H9 (cell line): ENCODE data around the gene CLCNKB. TPM values are rescaled to one million over a fixed set of nuclear protein-coding genes. Genes with fewer than 3 reads are reported as not detected.

ENCODE experiments used
- DNase-seq: peaks from one replicate; pipeline ENCODE4 v3.0.0-alpha.2; 2017
- H2AFZ ChIP-seq: one replicate; pipeline ENCODE4 v1.6.1; 2013; ENCODE audit warnings: mild to moderate bottlenecking, low read length, control low read depth, moderate library complexity
- H2AK5ac ChIP-seq: 2 replicates; pipeline ENCODE4 v1.6.1; 2013; ENCODE audit warnings: low read length, control low read depth, mixed read lengths; ENCODE audit not compliant: insufficient read length
- H2BK120ac ChIP-seq: one replicate; pipeline ENCODE4 v1.6.1; 2013; ENCODE audit warnings: low read depth, mild to moderate bottlenecking, low read length, control low read depth, inconsistent platforms; ENCODE audit not compliant: poor library complexity, severe bottlenecking
- H2BK12ac ChIP-seq: 2 replicates; pipeline ENCODE4 v1.6.1; 2013; ENCODE audit warnings: low read length, control low read depth, mixed read lengths, low read depth; ENCODE audit not compliant: insufficient read length
- H2BK15ac ChIP-seq: 2 replicates; pipeline ENCODE4 v1.6.1; 2013; ENCODE audit warnings: low read depth, low read length, control low read depth
- H2BK20ac ChIP-seq: one replicate; pipeline ENCODE4 v1.6.1; 2013; ENCODE audit warnings: low read depth, mild to moderate bottlenecking, low read length, control low read depth, inconsistent platforms; ENCODE audit not compliant: poor library complexity, severe bottlenecking
- H2BK5ac ChIP-seq: 2 replicates; pipeline ENCODE4 v1.6.1; 2013; ENCODE audit warnings: low read length, control low read depth, mixed read lengths; ENCODE audit not compliant: insufficient read length
- H3K14ac ChIP-seq: 2 replicates; pipeline ENCODE4 v1.6.1; 2013; ENCODE audit warnings: low read length, control low read depth; ENCODE audit not compliant: insufficient read depth
- H3K18ac ChIP-seq: 2 replicates; pipeline ENCODE4 v1.6.1; 2013; ENCODE audit warnings: low read depth, mild to moderate bottlenecking, mixed read lengths, low read length, control low read depth; ENCODE audit not compliant: insufficient read length
- H3K23ac ChIP-seq: 2 replicates; pipeline ENCODE4 v1.6.1; 2013; ENCODE audit warnings: low read length, control low read depth, mixed read lengths, low read depth; ENCODE audit not compliant: insufficient read length
- H3K23me2 ChIP-seq: 2 replicates; pipeline ENCODE4 v1.6.1; 2013; ENCODE audit warnings: low read depth, mild to moderate bottlenecking, mixed read lengths, low read length, control low read depth; ENCODE audit not compliant: insufficient read length, poor library complexity, severe bottlenecking
- H3K27ac ChIP-seq: 2 replicates; pipeline ENCODE4 v1.5.1; 2013; ENCODE audit warnings: low read length, control low read depth, mixed read lengths, low read depth; ENCODE audit not compliant: insufficient read length
- H3K27me3 ChIP-seq: 2 replicates; pipeline ENCODE4 v1.6.1; 2013; ENCODE audit warnings: low read length, control low read depth, inconsistent platforms; ENCODE audit not compliant: insufficient read depth
- H3K4ac ChIP-seq: 2 replicates; pipeline ENCODE4 v1.6.1; 2013; ENCODE audit warnings: low read depth, mild to moderate bottlenecking, control low read depth, inconsistent platforms, low read length, moderate library complexity
- H3K4me1 ChIP-seq: 2 replicates; pipeline ENCODE4 v1.6.1; 2013; ENCODE audit warnings: low read length, control low read depth, inconsistent platforms; ENCODE audit not compliant: insufficient read depth
- H3K4me2 ChIP-seq: 2 replicates; pipeline ENCODE4 v1.6.1; 2013; ENCODE audit warnings: low read length, control low read depth, mixed read lengths; ENCODE audit not compliant: insufficient read length, insufficient read depth
- H3K56ac ChIP-seq: 2 replicates; pipeline ENCODE4 v1.6.1; 2013; ENCODE audit warnings: low read depth, mild to moderate bottlenecking, mixed read lengths, low read length, control low read depth; ENCODE audit not compliant: insufficient read length
- H3K79me1 ChIP-seq: 2 replicates; pipeline ENCODE4 v1.6.1; 2013; ENCODE audit warnings: low read depth, mild to moderate bottlenecking, moderate library complexity, low read length, control low read depth, inconsistent platforms; ENCODE audit not compliant: insufficient read depth, poor library complexity, severe bottlenecking
- H3K79me2 ChIP-seq: 2 replicates; pipeline ENCODE4 v1.6.1; 2013; ENCODE audit warnings: low read length, control low read depth, inconsistent platforms; ENCODE audit not compliant: insufficient read depth
- H3K9ac ChIP-seq: 2 replicates; pipeline ENCODE4 v1.6.1; 2013; ENCODE audit warnings: low read length, control low read depth, mixed read lengths; ENCODE audit not compliant: insufficient read length; ENCODE audit errors: extremely low read depth
- H3K9me3 ChIP-seq: one replicate; pipeline ENCODE4 v1.6.1; 2013; ENCODE audit warnings: low read depth, low read length, inconsistent platforms; ENCODE audit not compliant: control insufficient read depth
- H3T11ph ChIP-seq: one replicate; pipeline ENCODE4 v1.6.1; 2013; ENCODE audit warnings: mild to moderate bottlenecking, low read length, control low read depth, inconsistent platforms
- H4K20me1 ChIP-seq: one replicate; pipeline ENCODE4 v1.6.1; 2013; ENCODE audit not compliant: control insufficient read depth, insufficient read length, insufficient read depth
- H4K5ac ChIP-seq: 2 replicates; pipeline ENCODE4 v1.6.1; 2013; ENCODE audit warnings: low read depth, mild to moderate bottlenecking, mixed read lengths, low read length, control low read depth; ENCODE audit not compliant: insufficient read length
- H4K8ac ChIP-seq: replicated peaks from 2 replicates; pipeline ENCODE4 v1.6.1; 2013; ENCODE audit warnings: low read length, control low read depth, mixed read lengths, low read depth; ENCODE audit not compliant: insufficient read length
- H4K91ac ChIP-seq: 2 replicates; pipeline ENCODE4 v1.6.1; 2013; ENCODE audit warnings: low read depth, mild to moderate bottlenecking, moderate library complexity, mixed read lengths, low read length, control low read depth; ENCODE audit not compliant: insufficient read length
- H3K27ac Mint-ChIP-seq, 3 experiments: 2 replicates in 2 of 3; 3 replicates in 1 of 3; pipeline ENCODE4 v1.8.0; 2020 to 2021; ENCODE audit warnings: mixed read lengths in 3 of 3, mild to moderate bottlenecking in 1 of 3, moderate library complexity in 1 of 3
- H3K27me3 Mint-ChIP-seq: 2 replicates; pipeline ENCODE4 v1.8.0; 2021; ENCODE audit warnings: low read depth, mild to moderate bottlenecking, moderate library complexity, mixed read lengths
- H3K36me3 Mint-ChIP-seq, 3 experiments: 2 replicates in 2 of 3; 3 replicates in 1 of 3; pipeline ENCODE4 v1.8.0; 2020 to 2021; ENCODE audit warnings: low read depth in 3 of 3, mixed read lengths in 3 of 3; ENCODE audit not compliant: insufficient read depth in 1 of 3
- H3K4me1 Mint-ChIP-seq, 2 experiments: 2 replicates each; pipeline ENCODE4 v1.8.0; 2020; ENCODE audit warnings: mixed read lengths in 2 of 2
- H3K4me3 Mint-ChIP-seq, 2 experiments: 2 replicates in 1 of 2; 3 replicates in 1 of 2; pipeline ENCODE4 v1.8.0; 2020 to 2021; ENCODE audit warnings: mild to moderate bottlenecking in 2 of 2, mixed read lengths in 2 of 2, moderate library complexity in 1 of 2
- H3K9me3 Mint-ChIP-seq, 2 experiments: 2 replicates in 1 of 2; 3 replicates in 1 of 2; pipeline ENCODE4 v1.8.0; 2020; ENCODE audit warnings: mild to moderate bottlenecking in 2 of 2, mixed read lengths in 2 of 2, moderate library complexity in 1 of 2
- CTCF ChIP-seq: fragments of 200-600 bp; sonication (generic); conservative IDR thresholded peaks from 3 replicates; pipeline ENCODE4 v1.8.0; 2021; ENCODE audit warnings: antibody characterized with exemption, mild to moderate bottlenecking
- WGBS: extraction: QIAGEN DNeasy Blood & Tissue Kit; methylation state at CpG from one replicate; pipeline ENCODE4 v1.1.7; 2013; ENCODE audit warnings: missing lambda C conversion rate, low lambda C conversion rate, mixed read lengths; ENCODE audit not compliant: insufficient read length; ENCODE audit errors: extremely low coverage; 5-methylcytosine and 5-hydroxymethylcytosine counted together
- total RNA-seq: library from RNA; stranded (reverse); gene quantifications from 2 replicates; pipeline ENCODE4 v1.2.1, GENCODE V29; 2021

The CLCNKB gene
- total RNA-seq, 1 experiment from 2014 or later: 1.7 TPM

DNA sequence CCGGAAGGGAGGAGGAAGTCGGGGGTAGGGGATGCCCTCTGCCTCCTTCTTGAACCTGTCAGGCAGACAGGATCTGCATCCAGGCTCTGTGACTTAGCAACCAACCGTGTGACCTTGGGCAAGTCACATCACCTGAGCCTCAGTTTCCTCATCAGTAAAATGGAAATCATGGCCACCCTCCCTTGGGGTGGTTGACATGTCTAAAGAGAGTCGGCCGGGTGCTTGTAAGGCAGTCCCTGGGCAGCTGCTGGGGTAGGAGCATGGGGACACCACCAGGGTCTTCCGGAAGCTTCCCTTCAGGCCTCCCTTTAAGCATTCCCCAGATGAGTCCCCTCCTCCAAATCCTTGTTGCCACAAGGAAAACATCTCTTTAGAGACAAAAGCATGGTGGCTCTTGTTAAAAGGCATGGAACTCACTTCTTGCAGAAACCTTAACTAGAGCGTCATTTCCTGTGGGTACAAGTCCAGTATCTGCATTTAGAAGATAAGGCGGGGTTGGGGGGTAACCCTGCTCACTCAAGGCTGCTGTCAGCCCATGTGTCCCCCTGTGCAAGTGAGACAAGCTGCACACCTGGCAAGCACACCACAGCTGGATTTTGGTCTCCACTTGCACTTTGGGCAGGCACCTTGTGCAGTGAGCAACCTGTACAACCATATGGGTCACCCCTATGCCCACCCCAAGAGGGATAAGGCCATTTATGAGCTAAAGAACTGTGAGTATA, 10.4 kb downstream of the CLCNKB start:
- Histone ChIP-seq H2BK15ac (no peak overlapping the region), H3K27me3 (no peaks in the 10 kb centered on the region), H3K79me2 (no peaks in the 10 kb centered on the region), H3K9me3 (no peaks in the 10 kb centered on the region), H2AK5ac (no peak overlapping the region), H2BK12ac (no peak overlapping the region), H4K20me1 (no peaks in the 10 kb centered on the region), H3K14ac (no peak overlapping the region), H4K5ac (no peak overlapping the region), H3K23me2 (no peaks in the 10 kb centered on the region), H3K27ac (no peak overlapping the region), H2AFZ (no peak overlapping the region), H4K8ac (no peak overlapping the region), H3T11ph (no peak overlapping the region), H3K4me2 (no peak overlapping the region), H2BK5ac (no peak overlapping the region), H3K18ac (no peak overlapping the region), H4K91ac (no peak overlapping the region), H2BK20ac (no peak overlapping the region), H3K56ac (no peak overlapping the region), H3K79me1 (no peaks in the 10 kb centered on the region), H3K4me1 (peaks cover 2% of the 10 kb centered on the region; the same call in 1 of the 2 replicates), H3K23ac (no peak overlapping the region), H3K4ac (no peak overlapping the region), H3K9ac (no peak overlapping the region), H2BK120ac (no peak overlapping the region)
- no peaks in the 10 kb centered on the region for H3K36me3 Mint-ChIP-seq
- H3K4me3 Mint-ChIP-seq: no peak overlapping the region
- no peaks in the 10 kb centered on the region for H3K9me3 Mint-ChIP-seq
- H3K4me1 Mint-ChIP-seq: peaks cover 21 to 25% of the 10 kb centered on the region in 2 experiments
- WGBS: no CpG with 5 or more reads among the region's 8 CpGs
- DNase-seq: no peak
- H3K27ac Mint-ChIP-seq: no peak overlapping the region
- TF ChIP-seq CTCF: no peak
- H3K27me3 Mint-ChIP-seq: peaks cover 3% of the 10 kb centered on the region; the same call in 1 of the 2 replicates
